Heart left ventricle (tissue), 16 donors: Measurements from ENCODE around the gene LRPAP1. TPM values are rescaled to one million over a fixed set of nuclear protein-coding genes. Genes with fewer than 3 reads are reported as not detected.

Experiments
- ATAC-seq, 4 donors: fragments of 200-7000 bp; cut with Tn5 transposase; one replicate each; pipeline ENCODE4 v1.9.1; 2020 to 2022; ENCODE audit warnings: moderate library complexity in 4 of 4, mild to moderate bottlenecking in 3 of 4, moderate number of reproducible peaks in 1 of 4
- DNase-seq, 5 donors: peaks; one replicate each; pipeline ENCODE4 v3.0.0-alpha.2; 2020
- H3K27ac ChIP-seq, 12 donors: fragments of 200-600 bp; sonication (generic) in 4 of 12; one replicate each; pipeline versions ENCODE4 v1.5.0 to v1.8.0; 2016 to 2022; ENCODE audit warnings: mild to moderate bottlenecking in 2 of 12
- H3K27me3 ChIP-seq, 9 donors: fragments of 200-600 bp; sonication (generic) in 2 of 9; one replicate each; pipeline versions ENCODE4 v1.5.1 to v1.8.0; 2016 to 2022; ENCODE audit warnings: mild to moderate bottlenecking in 3 of 9
- H3K36me3 ChIP-seq, 9 donors: fragments of 200-600 bp; sonication (generic) in 2 of 9; one replicate each; pipeline versions ENCODE4 v1.5.0 to v1.8.0; 2018 to 2022; ENCODE audit warnings: mild to moderate bottlenecking in 2 of 9
- H3K4me1 ChIP-seq, 12 donors: fragments of 200-600 bp; sonication (generic) in 4 of 12; one replicate each; pipeline versions ENCODE4 v1.5.0 to v1.8.0; 2016 to 2022; ENCODE audit warnings: mild to moderate bottlenecking in 3 of 12
- H3K4me3 ChIP-seq, 12 donors: fragments of 200-600 bp; sonication (generic) in 4 of 12; one replicate each; pipeline versions ENCODE4 v1.5.0 to v1.8.0; 2017 to 2022; ENCODE audit warnings: mild to moderate bottlenecking in 9 of 12, moderate library complexity in 4 of 12
- H3K9me3 ChIP-seq, 12 donors: fragments of 200-600 bp; sonication (generic) in 4 of 12; one replicate each; pipeline versions ENCODE4 v1.5.0 to v1.8.0; 2016 to 2022; ENCODE audit warnings: mild to moderate bottlenecking in 1 of 12
- CTCF ChIP-seq, 12 donors: fragments of 200-600 bp; sonication (generic) in 4 of 12; IDR thresholded peaks; one replicate each; pipeline versions ENCODE4 v1.5.0 to v1.8.0; 2018 to 2022; ENCODE audit warnings: antibody characterized with exemption in 12 of 12, mild to moderate bottlenecking in 5 of 12
- POLR2A ChIP-seq, 2 donors: fragments of 450-650 bp; IDR thresholded peaks; one replicate each; pipeline ENCODE4 v1.6.1; 2017; ENCODE audit warnings: antibody characterized with exemption in 2 of 2, mild to moderate bottlenecking in 2 of 2, moderate library complexity in 2 of 2
- WGBS, 4 donors: extraction: QIAGEN DNeasy Blood & Tissue Kit in 2 of 4; methylation state at CpG; one replicate each; pipeline versions ENCODE4 v1.1.5 to v1.1.7; 2013 to 2018; 5-methylcytosine and 5-hydroxymethylcytosine counted together
- intact Hi-C, 10 donors: fragments of 100-400 bp; cut with DNase I; formaldehyde crosslinking; loops; one replicate each; pipeline versions ENCODE4 v1.11.1 to v1.14.2; 2022
- polyA plus RNA-seq, 2 donors: library from polyadenylated mRNA; stranded (reverse); fragments of 200-250 nt; gene quantifications; one replicate each; pipeline ENCODE4 v1.2.3, GENCODE V29; 2013
- total RNA-seq, 9 donors: library from RNA; depleted of rRNA in 2 of 9; stranded (reverse); fragments of >200 nt in 2 of 9; fragmentation: NEBNext Ultra II Directional in 3 of 9; extraction: Animal tissue kit (Norgen Biotek cat#: 25700) in 3 of 9; gene quantifications; one replicate each; pipeline versions ENCODE4 v1.1.0 to v1.2.4, GENCODE V29; 2016 to 2023
- donor health status: ischemic (EF 13 %, LVEDD 7.1; RV severe dilation, severe dysfunction).
- donor health status: healthy with polysubstance abuse.
- donor health status: DM: no; HTN: yes; CAD: no.
- donor health status: DM: no; HTN: no; CAD: no.
- donor health status: ischemic (EF 25% LVEDD 6.9; RV normal size, moderate dysfunction).
- donor health status: ischemic (EF 25% LVEDD 5.7; RV mildly dilated, moderate dysfunction).
- donor health status: healthy.
- donor health status: DM: yes; HTN: yes; CAD: no.
- donor health status: ischemic (EF 35%, LVEDD 5.7; RV mildly dilated, moderate dysfunction).
- donor health status: nonischemic (EF 11% LVEDD 7.7; RV severe dilation, severe dysfunction).
- donor health status: DM: yes; HTN: yes; CAD: no.
- donor health status: PGD.
- donor health status: ischemic (EF 29% LVEDD 5.4; RV normal size, mild dysfunction).
- donor health status: nonischemic (EF 23%, LVEDD 6.1; RV moderate dilation, normal function).

LRPAP1 gene
- total and polyA plus RNA-seq, 11 donors: 105 to 389 (median 283) TPM

GRCh38 chr4:3485886-3486540 lies 46.2 kb downstream of the LRPAP1 start:
- intact Hi-C loops: loop anchor here in 1 of 10 donors (2.0 kb wide), 1 partner anchor 23 kb away; the partner anchor contains the start of gene DOK7
- 69 to 91% (median 86%) methylated on average over 11 to 25 of the region's 25 CpGs for WGBS, 4 donors
- peaks cover 0 to 6% (median 0%) of the 10 kb centered on the region in 9 donors for H3K36me3 ChIP-seq

GRCh38 chr4:3485011-3485791 lies 47.0 kb downstream of the LRPAP1 start:
- H3K4me1 ChIP-seq: peaks cover 0 to 80% (median 47%) of the 10 kb centered on the region in 12 donors
- intact Hi-C loops: loop anchor here in 1 of 10 donors (2.0 kb wide), 1 partner anchor 22 kb away; the partner anchor contains the start of gene DOK7
- DNase-seq (no peak), ATAC-seq (no peak)
- H3K4me3 ChIP-seq: peak overlapping the region in 1 of 12 donors; percentile 5
- H3K9me3 ChIP-seq: no peaks in the 10 kb centered on the region
- H3K27me3 ChIP-seq: peaks cover 0 to 35% (median 3%) of the 10 kb centered on the region in 9 donors
- no peak for TF ChIP-seq CTCF (IDR thresholded peaks at IDR 0.05)
- no peak for TF ChIP-seq POLR2A (IDR thresholded peaks at IDR 0.05)
- peak overlapping the region; percentile 83 to 100 (median 94) for H3K27ac ChIP-seq
- WGBS, 4 donors: 24 to 52% (median 37%) methylated on average over 18 to 36 of the region's 36 CpGs
- H3K36me3 ChIP-seq: peaks cover 0 to 6% (median 0%) of the 10 kb centered on the region in 9 donors

More at GRCh38 chr4:3485886-3486540, 46.2 kb downstream of the LRPAP1 start:
- H3K27me3 ChIP-seq: peaks cover 0 to 33% (median 3%) of the 10 kb centered on the region in 9 donors
- DNase-seq (no peak), ATAC-seq (no peak)
- peaks cover 0 to 72% (median 40%) of the 10 kb centered on the region in 12 donors for H3K4me1 ChIP-seq
- H3K9me3 ChIP-seq: no peaks in the 10 kb centered on the region
- no peak overlapping the region for H3K4me3 ChIP-seq
- no peak for TF ChIP-seq CTCF (IDR thresholded peaks at IDR 0.05)
- H3K27ac ChIP-seq: peak overlapping the region in 8 of 12 donors; percentile 24 to 100 (median 96)

- TF ChIP-seq CTCF (IDR thresholded peaks at IDR 0.05) (no peak), POLR2A (IDR thresholded peaks at IDR 0.05) (no peak)
- intact Hi-C loops: loop anchor here in 2 of 10 donors (1.0 to 2.0 kb wide), 2 partner anchors 22 to 48 kb away; partner anchors contain the start of genes DOK7 (in 1 of the 2) and LRPAP1 (in 1 of the 2)
- peaks cover 0 to 35% (median 3%) of the 10 kb centered on the region in 9 donors for H3K27me3 ChIP-seq
- peak overlapping the region in 1 of 12 donors; percentile 17 for H3K4me3 ChIP-seq
- ATAC-seq (peak; percentile 58 to 66 (median 64)), DNase-seq (peak; percentile 77 to 92 (median 85))
- peak overlapping the region; percentile 83 to 100 (median 94) for H3K27ac ChIP-seq
- H3K36me3 ChIP-seq: peaks cover 0 to 2% (median 0%) of the 10 kb centered on the region in 9 donors
- 19 to 41% (median 35%) methylated on average over 13 to 45 of the region's 45 CpGs for WGBS, 4 donors
- no peaks in the 10 kb centered on the region for H3K9me3 ChIP-seq
- peaks cover 0 to 89% (median 50%) of the 10 kb centered on the region in 12 donors for H3K4me1 ChIP-seq
Measured at GRCh38 chr4:3484057-3484973, 47.9 kb downstream of the LRPAP1 start.
